HG02981 (cell line): ENCODE data around the gene C1QL4.
"Not testable (repeated sequence)": the region's sequence is repeated elsewhere in the genome, so short reads cannot be mapped to it uniquely, and the experiment has no call there.

Source experiments
- ATAC-seq: cut with Tn5 transposase; IDR thresholded peaks from one replicate; pipeline ENCODE4 v1.9.1; 2021; ENCODE audit warnings: mild to moderate bottlenecking, moderate library complexity; ENCODE audit not compliant: unreplicated experiment

C1QL4 gene

GRCh38 chr12:49282740-49283375, 54.1 kb downstream of the C1QL4 start:
- ATAC-seq: not testable (repeated sequence)
